A549 (cell line): ENCODE measurements around the gene RNF144A.

Source experiments
- CHD2 ChIP-seq: fragments of 150-350 bp; IDR thresholded peaks from 2 replicates; pipeline ENCODE4 v1.6.1; 2014; ENCODE audit warnings: low read length; ENCODE audit not compliant: partially characterized antibody
- CHD4 ChIP-seq: fragments of 200-600 bp; sonication (generic); IDR thresholded peaks from 2 replicates; pipeline ENCODE4 v1.6.1; 2016; ENCODE audit warnings: antibody characterized with exemption, mild to moderate bottlenecking, borderline replicate concordance
- CTCF ChIP-seq: fragments of >200 bp; sonication (Bioruptor Twin); formaldehyde crosslinking; IDR thresholded peaks from 3 replicates; pipeline ENCODE4 v1.5.1; 2016
- GATA3 ChIP-seq: IDR thresholded peaks from 2 replicates; pipeline ENCODE4 v1.6.1; 2012; ENCODE audit warnings: borderline replicate concordance
- MAZ ChIP-seq: fragments of 150-350 bp; IDR thresholded peaks from 2 replicates; pipeline ENCODE4 v1.6.1; 2014; ENCODE audit warnings: antibody characterized with exemption, low read depth, low read length, borderline replicate concordance
- NFE2L2 ChIP-seq: fragments of 150-350 bp; conservative IDR thresholded peaks from 2 replicates; pipeline ENCODE4 v1.6.1; 2014; ENCODE audit warnings: low read length
- NPAS2 ChIP-seq: fragments of 250-450 bp; sonication (Bioruptor Pico); IDR thresholded peaks from 2 replicates; pipeline ENCODE4 v1.8.0; 2022; ENCODE audit warnings: mild to moderate bottlenecking, moderate library complexity, borderline replicate concordance
- POLR2A ChIP-seq: IDR thresholded peaks from 2 replicates; pipeline ENCODE4 v1.6.1; 2012; ENCODE audit warnings: mild to moderate bottlenecking, low read length
- RCOR1 ChIP-seq: fragments of 150-350 bp; IDR thresholded peaks from 2 replicates; pipeline ENCODE4 v1.6.1; 2014; ENCODE audit warnings: antibody characterized with exemption, low read length, low read depth
- REST ChIP-seq: fragments of 200-600 bp; sonication (generic); IDR thresholded peaks from 2 replicates; pipeline ENCODE4 v1.6.1; 2016; ENCODE audit warnings: antibody characterized with exemption, mild to moderate bottlenecking, moderate library complexity
- SMC3 ChIP-seq: fragments of >200 bp; sonication (Bioruptor Twin); formaldehyde crosslinking; IDR thresholded peaks from 3 replicates; pipeline ENCODE4 v1.6.1; 2018; ENCODE audit warnings: inconsistent platforms
- SREBF2 ChIP-seq: fragments of 450-650 bp; IDR thresholded peaks from 2 replicates; pipeline ENCODE4 v1.6.1; 2014; ENCODE audit warnings: mild to moderate bottlenecking, moderate library complexity
- TP53 ChIP-seq: fragments of 250-450 bp; sonication (Bioruptor Pico); IDR thresholded peaks from 2 replicates; pipeline ENCODE4 v1.5.0; 2021; ENCODE audit warnings: mild to moderate bottlenecking, moderate library complexity
- TF ChIP-seq, protein P1 (sequence below): fragments of 250-450 bp; sonication (Bioruptor Pico); IDR thresholded peaks from 2 replicates; pipeline ENCODE4 v1.5.0; 2021; ENCODE audit warnings: mild to moderate bottlenecking, moderate library complexity, borderline replicate concordance

DNA sequence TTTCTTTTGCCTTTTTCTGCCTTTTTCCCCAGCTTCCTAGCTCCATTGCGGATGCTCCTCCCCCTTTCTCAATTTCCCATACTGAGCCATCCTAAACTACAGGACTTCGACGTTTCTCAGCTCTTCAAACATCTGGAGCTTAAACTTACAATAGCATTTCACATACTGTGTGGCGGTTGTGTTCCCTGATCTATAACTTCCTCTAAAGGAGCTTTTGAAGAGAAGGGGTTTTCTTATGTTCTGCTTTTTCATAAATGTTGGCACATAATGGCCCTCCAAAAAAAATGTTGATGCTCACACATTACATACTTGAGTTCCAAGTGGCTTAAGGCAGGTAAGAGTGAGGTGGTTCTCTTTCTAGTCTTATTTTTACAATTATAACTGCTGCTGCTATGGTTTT lies 87.4 kb downstream of the RNF144A start:
- no peak for TF ChIP-seq CHD2
- no peak for TF ChIP-seq GATA3
- TF ChIP-seq, protein P1, sequence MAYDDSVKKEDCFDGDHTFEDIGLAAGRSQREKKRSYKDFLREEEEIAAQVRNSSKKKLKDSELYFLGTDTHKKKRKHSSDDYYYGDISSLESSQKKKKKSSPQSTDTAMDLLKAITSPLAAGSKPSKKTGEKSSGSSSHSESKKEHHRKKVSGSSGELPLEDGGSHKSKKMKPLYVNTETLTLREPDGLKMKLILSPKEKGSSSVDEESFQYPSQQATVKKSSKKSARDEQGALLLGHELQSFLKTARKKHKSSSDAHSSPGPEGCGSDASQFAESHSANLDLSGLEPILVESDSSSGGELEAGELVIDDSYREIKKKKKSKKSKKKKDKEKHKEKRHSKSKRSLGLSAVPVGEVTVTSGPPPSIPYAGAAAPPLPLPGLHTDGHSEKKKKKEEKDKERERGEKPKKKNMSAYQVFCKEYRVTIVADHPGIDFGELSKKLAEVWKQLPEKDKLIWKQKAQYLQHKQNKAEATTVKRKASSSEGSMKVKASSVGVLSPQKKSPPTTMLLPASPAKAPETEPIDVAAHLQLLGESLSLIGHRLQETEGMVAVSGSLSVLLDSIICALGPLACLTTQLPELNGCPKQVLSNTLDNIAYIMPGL (CRISPR knock-in tag): no peak
- TF ChIP-seq REST: no peak
- no peak for TF ChIP-seq CTCF
- no peak for TF ChIP-seq NFE2L2
- no peak for TF ChIP-seq CHD4
- no peak for TF ChIP-seq SMC3
- TF ChIP-seq MAZ: no peak
- no peak for TF ChIP-seq POLR2A
- TF ChIP-seq NPAS2: no peak
- TF ChIP-seq SREBF2: no peak
- no peak for TF ChIP-seq TP53 (CRISPR knock-in tag)
- no peak for TF ChIP-seq RCOR1
